H1 (cell line): ENCODE data around the gene PAK2.

Source experiments
- BCL11A ChIP-seq, 2 experiments: IDR thresholded peaks; one replicate each; pipeline ENCODE4 v1.6.1; 2011; ENCODE audit warnings: low read depth in 2 of 2, low read length in 2 of 2, mild to moderate bottlenecking in 2 of 2
- CTCF ChIP-seq, 3 experiments: IDR thresholded peaks; 1 replicate in 2 of 3; 2 replicates in 1 of 3; pipeline versions ENCODE4 v1.5.1 to v1.6.1; 2011; ENCODE audit warnings: low read length in 3 of 3, mild to moderate bottlenecking in 3 of 3, inconsistent platforms in 2 of 3, low read depth in 1 of 3, moderate library complexity in 1 of 3; ENCODE audit not compliant: insufficient read depth in 1 of 3; ENCODE audit errors: control extremely low read depth in 1 of 3
- EP300 ChIP-seq, 2 experiments: IDR thresholded peaks; 1 replicate in 1 of 2; 2 replicates in 1 of 2; pipeline ENCODE4 v1.6.1; 2011 to 2012; ENCODE audit warnings: low read depth in 2 of 2, low read length in 2 of 2, mild to moderate bottlenecking in 2 of 2, borderline replicate concordance in 1 of 2, inconsistent platforms in 1 of 2, moderate library complexity in 1 of 2
- FOSL1 ChIP-seq: IDR thresholded peaks from 2 replicates; pipeline ENCODE4 v1.6.1; 2011; ENCODE audit warnings: mild to moderate bottlenecking, low read depth, low read length, moderate library complexity; ENCODE audit not compliant: insufficient read depth
- GABPA ChIP-seq: IDR thresholded peaks from 2 replicates; pipeline ENCODE4 v1.6.1; 2011; ENCODE audit warnings: mild to moderate bottlenecking, low read length, moderate library complexity, borderline replicate concordance; ENCODE audit not compliant: insufficient read depth
- HDAC6 ChIP-seq: IDR thresholded peaks from one replicate; pipeline ENCODE4 v1.7.1; 2012; ENCODE audit warnings: low read depth, mild to moderate bottlenecking, inconsistent platforms, low read length, moderate library complexity
- JUND ChIP-seq: IDR thresholded peaks from 2 replicates; pipeline ENCODE4 v1.6.1; 2011; ENCODE audit warnings: mild to moderate bottlenecking, improper control_type of control experiment, low read length
- POLR2A ChIP-seq, 2 experiments: IDR thresholded peaks; 1 replicate in 1 of 2; 2 replicates in 1 of 2; pipeline ENCODE4 v1.6.1; 2011; ENCODE audit warnings: low read depth in 2 of 2, low read length in 2 of 2, mild to moderate bottlenecking in 2 of 2; ENCODE audit errors: control extremely low read depth in 1 of 2
- RNF2 ChIP-seq: fragments of 200-900, 300-1000 bp; sonication (generic); IDR thresholded peaks from 2 replicates; pipeline ENCODE4 v1.7.1; 2016; ENCODE audit warnings: borderline replicate concordance, low read depth, mild to moderate bottlenecking, antibody characterized with exemption, low read length; ENCODE audit not compliant: poor library complexity, severe bottlenecking; ENCODE audit errors: missing control alignments
- SP2 ChIP-seq: IDR thresholded peaks from 2 replicates; pipeline ENCODE4 v1.6.1; 2012; ENCODE audit warnings: mild to moderate bottlenecking, low read length, inconsistent platforms
- TF ChIP-seq, protein P1 (sequence below): IDR thresholded peaks from 2 replicates; pipeline ENCODE4 v1.6.1; 2012; ENCODE audit warnings: inconsistent platforms

DNA sequence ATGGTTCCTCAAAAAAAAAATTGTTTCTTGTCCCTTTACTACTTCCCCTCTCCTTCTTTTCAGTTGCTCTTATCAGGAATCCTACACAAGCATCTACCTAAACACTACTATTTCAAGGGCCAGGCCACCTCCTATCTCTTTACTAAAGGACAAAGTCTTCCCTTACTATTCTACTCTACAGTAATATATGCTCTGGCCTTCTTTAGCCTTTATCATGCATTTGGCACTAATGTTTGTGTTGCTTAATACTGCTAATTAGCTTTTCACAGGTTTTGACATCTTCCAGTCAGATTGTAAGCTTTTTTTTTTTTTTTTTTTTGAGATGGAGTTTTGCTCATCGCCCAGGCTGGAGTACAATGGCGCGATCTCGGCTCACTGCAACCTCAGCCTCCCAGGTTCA lies 32.9 kb upstream of the PAK2 start:
- TF ChIP-seq BCL11A (IDR thresholded peaks at IDR 0.05; ENCODE audit: low read depth in 2 of 2, low read length in 2 of 2) (no peak), EP300 (IDR thresholded peaks at IDR 0.05; ENCODE audit: borderline replicate concordance in 1 of 2, low read depth in 2 of 2, low read length in 2 of 2) (no peak), HDAC6 (no peak), FOSL1 (no peak), CTCF (IDR thresholded peaks at IDR 0.05; ENCODE audit: control extremely low read depth in 1 of 3, insufficient read depth in 1 of 3, low read depth in 1 of 3, low read length in 3 of 3) (no peak), GABPA (no peak), JUND (no peak), SP2 (no peak), POLR2A (IDR thresholded peaks at IDR 0.05; ENCODE audit: control extremely low read depth in 1 of 2, low read depth in 2 of 2, low read length in 2 of 2) (no peak), RNF2 (no peak)
- TF ChIP-seq, protein P1, sequence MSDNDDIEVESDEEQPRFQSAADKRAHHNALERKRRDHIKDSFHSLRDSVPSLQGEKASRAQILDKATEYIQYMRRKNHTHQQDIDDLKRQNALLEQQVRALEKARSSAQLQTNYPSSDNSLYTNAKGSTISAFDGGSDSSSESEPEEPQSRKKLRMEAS, result no peak
